Activated CD4-positive, CD25-positive, alpha-beta regulatory T cell treated with anti-CD3 and anti-CD28 coated beads, Interleukin-2, amount 50 U/mL, for 16 hours (primary cell): ENCODE data around the gene NDOR1.
"Not testable (repeated sequence)": the region's sequence is repeated elsewhere in the genome, so short reads cannot be mapped to it uniquely, and the experiment has no call there.

Experiments
- DNase-seq: peaks from one replicate; pipeline ENCODE4 v3.0.0-alpha.2; 2020; ENCODE audit warnings: low read depth, low spot score

The NDOR1 gene

DNA sequence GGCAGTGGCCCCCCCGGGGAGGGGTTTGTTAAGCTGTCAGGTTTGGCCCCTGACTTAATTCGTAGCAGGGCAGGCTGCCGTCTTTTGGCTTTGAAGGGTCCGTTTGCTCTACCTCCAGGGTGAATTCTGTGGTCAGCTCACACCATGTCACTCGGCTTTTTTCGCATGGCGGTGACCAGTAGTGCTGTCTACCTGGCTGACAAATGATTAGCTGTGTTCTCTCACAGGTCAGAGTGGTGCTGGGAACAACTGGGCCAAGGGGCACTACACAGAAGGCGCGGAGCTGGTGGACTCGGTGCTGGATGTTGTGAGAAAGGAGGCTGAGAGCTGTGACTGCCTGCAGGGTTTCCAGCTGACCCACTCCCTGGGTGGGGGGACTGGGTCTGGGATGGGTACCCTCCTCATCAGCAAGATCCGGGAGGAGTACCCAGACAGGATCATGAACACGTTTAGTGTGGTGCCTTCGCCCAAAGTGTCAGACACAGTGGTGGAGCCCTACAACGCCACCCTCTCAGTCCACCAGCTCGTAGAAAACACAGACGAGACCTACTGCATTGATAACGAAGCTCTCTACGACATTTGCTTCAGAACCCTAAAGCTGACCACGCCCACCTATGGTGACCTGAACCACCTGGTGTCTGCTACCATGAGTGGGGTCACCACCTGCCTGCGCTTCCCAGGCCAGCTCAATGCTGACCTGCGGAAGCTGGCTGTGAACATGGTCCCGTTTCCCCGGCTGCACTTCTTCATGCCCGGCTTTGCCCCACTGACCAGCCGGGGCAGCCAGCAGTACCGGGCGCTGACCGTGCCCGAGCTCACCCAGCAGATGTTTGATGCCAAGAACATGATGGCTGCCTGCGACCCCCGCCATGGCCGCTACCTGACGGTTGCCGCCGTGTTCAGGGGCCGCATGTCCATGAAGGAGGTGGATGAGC is 37.0 kb downstream of the NDOR1 start:
- no peak for DNase-seq

GRCh38 chr9:137243266-137243625 is 37.7 kb downstream of the NDOR1 start:
- DNase-seq: not testable (repeated sequence)

GRCh38 chr9:137243626-137244485 is 38.4 kb downstream of the NDOR1 start:
- no peak for DNase-seq

GRCh38 chr9:137244486-137245449 is 39.3 kb downstream of the NDOR1 start:
- no peak for DNase-seq

GRCh38 chr9:137245450-137246421 is 40.2 kb downstream of the NDOR1 start:
- DNase-seq: no peak

GRCh38 chr9:137247135-137247915 is 41.8 kb downstream of the NDOR1 start:
- no peak for DNase-seq

GRCh38 chr9:137247916-137248175 is 42.3 kb downstream of the NDOR1 start:
- no peak for DNase-seq

DNA sequence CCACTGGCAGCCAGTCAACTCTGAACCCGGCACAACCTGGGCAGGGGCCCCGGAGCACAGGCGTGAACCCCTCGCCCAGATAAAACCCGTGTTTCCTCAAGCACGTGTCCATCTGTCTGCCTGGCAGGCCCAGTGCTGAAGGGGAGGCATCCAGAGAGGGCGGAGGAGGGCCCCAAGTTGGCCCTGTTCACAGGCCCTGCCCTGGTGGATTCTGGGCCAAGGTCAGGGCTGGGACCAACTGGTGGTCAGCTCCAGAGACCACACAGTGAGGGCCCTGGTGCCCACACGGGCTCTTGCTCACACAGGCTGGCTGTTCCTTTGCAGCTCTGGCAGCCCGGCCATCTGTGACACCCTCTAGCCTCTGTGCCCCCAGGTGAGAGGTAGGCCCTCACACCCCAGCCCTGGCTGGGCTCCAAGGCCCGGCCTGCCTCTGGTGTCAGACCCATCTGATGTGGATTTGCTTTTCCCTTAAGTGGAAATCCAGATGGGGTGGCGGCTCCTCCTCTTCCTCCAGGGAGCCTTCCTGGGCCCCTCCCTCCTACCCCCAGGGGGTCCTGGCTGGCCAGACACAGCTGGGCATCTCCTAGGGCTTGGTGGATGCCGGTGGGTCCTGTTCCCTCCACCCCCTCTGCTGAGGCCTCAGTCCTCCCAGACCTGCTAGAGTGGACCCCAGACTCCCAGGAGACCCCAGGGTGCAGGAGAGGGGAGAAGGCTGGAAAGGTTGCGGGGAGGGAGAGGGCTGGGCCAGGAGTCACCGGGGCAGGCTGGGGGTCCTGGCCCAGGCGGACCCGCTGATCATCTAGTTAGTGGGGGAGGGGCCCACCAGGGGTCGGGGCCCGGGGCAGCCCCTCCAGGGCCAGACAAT is 45.1 kb downstream of the NDOR1 start:
- no peak for DNase-seq

DNA sequence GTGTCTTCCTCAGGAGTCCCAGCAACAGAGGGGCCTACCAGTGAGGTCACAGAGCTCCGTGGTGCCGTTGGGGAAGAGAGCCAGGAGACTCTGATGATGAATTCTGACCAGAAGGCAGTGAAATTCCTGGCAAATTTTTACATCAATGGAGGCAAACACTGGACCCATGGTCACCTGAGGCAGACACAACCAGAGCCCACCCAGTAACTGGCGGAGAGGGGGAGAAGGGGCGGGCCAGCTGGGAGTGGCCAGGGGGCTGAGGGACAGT is 45.6 kb downstream of the NDOR1 start, which contains the start of gene STPG3:
Gene STPG3 (plus strand): TSS at position 93 of the 268 bp plus-strand sequence. CDS start 1 bp downstream, at position 94.
- DNase-seq: no peak

GRCh38 chr9:137251490-137252268 is 46.2 kb downstream of the NDOR1 start:
- no peak for DNase-seq

DNA sequence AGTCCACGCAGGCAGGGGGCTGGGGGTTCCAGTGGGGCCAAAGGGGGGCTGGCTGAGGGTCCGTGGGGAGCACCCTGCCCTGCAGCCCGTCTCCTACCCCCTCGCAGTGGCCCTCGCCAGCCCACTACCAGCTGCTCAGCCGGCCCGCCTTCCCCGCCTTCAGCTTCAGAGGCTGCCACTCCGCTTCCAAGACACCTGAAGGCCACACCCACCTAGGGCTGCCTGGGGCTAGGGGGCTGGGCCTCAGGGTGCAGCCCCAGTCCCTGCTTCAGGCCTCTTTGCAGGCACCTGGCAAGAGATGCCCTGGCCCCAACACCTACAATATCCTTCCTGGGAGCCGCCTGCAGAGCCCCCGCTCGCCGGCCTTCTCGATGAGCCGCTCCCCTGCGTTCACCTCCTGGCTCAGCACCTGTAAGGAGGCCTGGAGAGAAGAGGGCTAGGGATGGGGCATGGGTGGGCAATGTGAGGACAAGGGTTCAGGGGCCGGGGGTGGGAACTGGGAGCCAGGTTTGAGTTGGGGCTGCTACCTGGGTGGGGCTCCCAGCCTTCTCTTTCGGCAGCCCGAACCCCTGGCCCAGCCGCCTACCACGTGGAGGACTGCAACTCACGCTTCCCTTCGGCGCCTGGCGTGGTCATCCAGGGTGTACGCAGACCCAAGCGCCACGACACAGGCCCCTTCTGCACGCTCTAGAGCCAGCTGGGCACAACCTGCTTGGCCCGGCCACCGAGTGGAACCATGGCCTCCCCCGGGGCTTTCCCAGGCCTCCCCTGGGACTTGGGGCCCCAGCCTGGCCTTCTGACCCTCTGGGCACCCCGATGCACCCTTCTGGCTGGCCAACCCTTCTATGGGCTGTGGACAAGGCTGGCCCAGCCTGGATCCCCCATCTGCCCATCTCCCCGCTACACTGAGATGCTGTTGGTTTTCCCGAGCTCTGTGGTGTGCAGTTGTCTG is 47.3 kb downstream of the NDOR1 start:
- no peak for DNase-seq

DNA sequence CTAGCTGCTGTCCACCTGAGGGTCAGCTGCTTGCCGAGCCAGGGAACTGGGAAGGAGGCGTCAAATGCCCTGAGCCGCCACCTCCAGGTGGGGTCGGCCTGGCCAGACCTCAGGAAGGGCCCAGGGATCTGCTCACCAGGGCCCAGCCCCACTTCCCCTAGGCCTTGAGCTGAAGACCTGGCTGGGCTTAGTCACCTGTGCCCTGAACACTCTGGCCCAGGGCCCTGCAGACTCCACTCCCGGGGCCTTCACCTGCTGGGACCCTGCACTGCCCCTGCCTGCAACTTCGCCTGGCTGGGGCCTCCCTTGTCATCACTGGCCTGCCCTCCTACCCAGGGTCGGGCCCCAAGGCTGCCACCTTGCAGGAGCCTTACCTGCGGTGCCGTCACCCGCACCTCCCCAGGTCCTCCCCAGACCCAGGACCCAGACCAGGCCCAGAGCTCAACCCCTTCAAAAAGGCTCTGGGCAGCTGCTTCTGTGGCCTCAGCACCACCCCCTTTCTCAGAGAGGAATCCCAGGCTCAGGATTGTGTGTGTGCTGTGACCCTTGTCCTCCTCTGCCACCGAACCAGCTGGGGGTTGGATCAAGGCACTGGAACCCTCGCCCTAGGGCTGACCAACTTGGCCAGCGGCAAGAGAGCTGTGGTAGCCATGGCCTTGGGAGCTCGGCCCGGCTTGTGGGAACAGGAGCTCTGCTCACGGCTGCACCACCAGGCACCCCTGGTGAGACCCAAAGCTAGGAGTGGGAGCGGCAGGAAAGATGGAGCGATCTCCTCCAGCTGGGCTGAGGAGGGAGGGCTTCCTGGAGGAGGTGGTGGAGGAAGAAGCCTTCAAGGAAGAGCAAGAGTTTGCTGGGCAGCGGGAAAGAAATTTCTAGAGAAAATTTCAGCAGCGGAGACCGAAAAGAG is 48.5 kb downstream of the NDOR1 start:
- no peak for DNase-seq

- peak; percentile 91 for DNase-seq
Measured at GRCh38 chr9:137254624-137255447, 49.3 kb downstream of the NDOR1 start, which contains the start of gene NELFB. Gene NELFB (plus strand): TSS chr9:137255327.

DNA sequence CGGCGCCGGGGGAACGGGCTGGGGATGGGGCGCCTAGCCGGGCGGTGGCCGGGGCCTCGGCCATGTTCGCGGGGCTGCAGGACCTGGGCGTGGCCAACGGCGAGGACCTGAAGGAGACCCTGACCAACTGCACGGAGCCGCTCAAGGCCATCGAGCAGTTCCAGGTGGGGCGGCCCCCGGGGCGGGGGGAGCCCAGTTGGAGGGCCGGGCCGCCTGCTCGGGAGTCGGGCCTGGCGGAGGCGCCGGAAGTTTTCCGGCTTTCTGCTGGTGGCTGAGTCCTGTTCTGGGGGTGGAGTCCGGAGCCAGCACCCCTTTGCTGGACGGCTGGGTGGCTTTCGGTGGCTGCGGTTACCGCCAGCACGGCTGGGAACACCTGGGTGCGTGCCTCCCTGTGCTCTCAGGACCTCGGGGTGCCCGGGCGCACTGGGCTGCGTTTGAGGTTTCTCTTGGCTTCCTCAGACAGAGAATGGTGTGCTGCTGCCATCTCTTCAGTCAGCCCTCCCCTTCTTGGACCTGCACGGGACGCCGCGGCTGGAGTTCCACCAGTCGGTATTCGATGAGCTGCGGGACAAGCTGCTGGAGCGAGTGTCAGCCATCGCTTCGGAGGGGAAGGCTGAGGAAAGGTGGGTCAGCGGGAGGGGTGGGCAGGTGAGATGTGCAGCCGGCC is 50.1 kb downstream of the NDOR1 start:
- no peak for DNase-seq
